Activated naive CD4-positive, alpha-beta T cell treated with anti-CD3 and anti-CD28 coated beads, Interleukin-2, amount 50 U/mL, for 16 hours (primary cell): ENCODE results near the gene MFRP.

Source experiments
- DNase-seq: peaks from one replicate; pipeline ENCODE4 v3.0.0-alpha.2; 2020

MFRP gene

GRCh38 chr11:119372260-119373058 is 26.0 kb upstream of the MFRP start:
- DNase-seq, result no peak

GRCh38 chr11:119371778-119372182 is 25.3 kb upstream of the MFRP start:
- DNase-seq, result no peak

GRCh38 chr11:119371067-119371601 is 24.6 kb upstream of the MFRP start:
- DNase-seq, result no peak

- no peak for DNase-seq
These were observed 24.1 kb upstream of the MFRP start for GRCh38 chr11:119370486-119371046.

GRCh38 chr11:119369132-119369925 is 22.8 kb upstream of the MFRP start:
- DNase-seq, result no peak

GRCh38 chr11:119368121-119369034 is 21.9 kb upstream of the MFRP start:
- DNase-seq, result no peak

- DNase-seq, result no peak
These were observed 21.2 kb upstream of the MFRP start for GRCh38 chr11:119367661-119368120.

GRCh38 chr11:119366690-119367620 is 20.4 kb upstream of the MFRP start:
- DNase-seq, result no peak

- DNase-seq, result no peak
These were observed 18.6 kb upstream of the MFRP start for GRCh38 chr11:119365071-119365591.

GRCh38 chr11:119363851-119364590 is 17.5 kb upstream of the MFRP start:
- peak; percentile 55 for DNase-seq

- DNase-seq, result no peak
These were observed 16.8 kb upstream of the MFRP start for GRCh38 chr11:119363081-119363850.

GRCh38 chr11:119362741-119363080 is 16.2 kb upstream of the MFRP start:
- DNase-seq, result no peak

GRCh38 chr11:119361941-119362725 is 15.6 kb upstream of the MFRP start:
- DNase-seq, result no peak

- DNase-seq, result peak; percentile 54
These were observed 14.7 kb upstream of the MFRP start for GRCh38 chr11:119361056-119361787.

GRCh38 chr11:119359365-119360214 is 13.1 kb upstream of the MFRP start:
- DNase-seq, result no peak

GRCh38 chr11:119357074-119357473 is 10.6 kb upstream of the MFRP start:
- no peak for DNase-seq
